8988T (cell line): ENCODE data around the gene SYNGR3.
"Not testable (repeated sequence)": the region's sequence is repeated elsewhere in the genome, so short reads cannot be mapped to it uniquely, and the experiment has no call there.

Source experiments
- DNase-seq: peaks from one replicate; pipeline ENCODE4 v3.0.0; 2011

SYNGR3 gene

DNA sequence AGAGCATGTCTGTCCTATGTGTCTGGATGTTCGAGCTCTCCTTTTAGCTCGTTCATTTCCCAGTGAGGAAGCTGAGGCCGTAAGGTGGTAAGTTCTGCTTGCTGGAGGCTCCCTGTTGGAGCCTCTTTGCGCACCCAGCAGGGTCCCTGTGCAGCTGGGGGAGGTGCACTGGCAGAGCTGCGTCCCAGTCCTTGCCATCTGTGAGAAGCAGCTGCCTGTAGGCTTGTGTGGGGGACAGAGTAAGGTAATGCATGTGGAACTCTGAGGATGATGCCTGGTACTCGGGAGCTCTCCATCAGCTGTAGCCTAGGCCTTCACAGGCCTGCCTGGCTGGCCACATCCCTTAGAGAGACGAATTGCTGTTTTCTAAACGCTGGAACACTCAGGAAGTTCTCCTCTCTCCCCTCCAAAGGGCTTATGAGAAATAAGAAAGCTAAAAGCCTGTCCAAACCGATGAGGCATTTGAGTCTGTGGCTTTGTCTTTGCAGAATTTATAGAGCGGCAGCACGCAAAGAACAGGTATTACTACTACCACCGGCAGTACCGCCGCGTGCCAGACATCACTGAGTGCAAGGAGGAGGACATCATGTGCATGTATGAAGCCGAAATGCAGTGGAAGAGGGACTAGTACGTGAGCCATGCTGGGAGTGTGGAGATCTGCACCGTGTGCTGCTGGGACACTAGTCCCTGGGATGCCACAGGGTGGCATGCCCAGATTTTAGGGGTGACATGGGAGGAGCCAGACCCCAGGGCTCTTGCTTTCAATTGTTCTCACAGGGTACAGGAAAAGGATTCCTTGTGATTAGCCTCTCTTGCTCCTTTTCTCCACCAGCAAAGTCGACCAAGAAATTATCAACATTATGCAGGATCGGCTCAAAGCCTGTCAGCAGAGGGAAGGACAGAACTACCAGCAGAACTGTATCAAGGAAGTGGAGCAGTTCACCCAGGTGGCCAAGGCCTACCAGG is 28.8 kb upstream of the SYNGR3 start:
- no peak for DNase-seq

DNA sequence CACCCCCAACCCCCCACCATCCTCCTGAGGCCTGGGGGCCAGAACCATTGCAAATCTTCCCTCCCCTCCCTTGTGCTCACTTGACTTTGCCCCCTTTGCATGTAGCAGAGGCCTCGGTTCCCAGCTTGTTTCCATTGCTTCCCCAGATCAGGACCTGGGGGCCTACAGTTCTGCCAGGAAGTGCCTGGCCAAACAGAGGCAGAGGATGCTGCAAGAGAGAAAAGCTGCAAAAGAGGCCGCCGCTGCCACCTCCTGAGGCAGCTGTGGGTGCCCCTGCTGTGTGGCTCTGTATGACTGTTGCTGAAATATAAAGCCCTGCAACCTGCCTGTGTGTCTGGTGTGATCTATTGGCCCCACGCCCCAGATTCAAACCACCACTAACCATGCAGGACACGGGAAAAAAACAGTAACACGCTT is 28.1 kb upstream of the SYNGR3 start:
- no peak for DNase-seq

DNA sequence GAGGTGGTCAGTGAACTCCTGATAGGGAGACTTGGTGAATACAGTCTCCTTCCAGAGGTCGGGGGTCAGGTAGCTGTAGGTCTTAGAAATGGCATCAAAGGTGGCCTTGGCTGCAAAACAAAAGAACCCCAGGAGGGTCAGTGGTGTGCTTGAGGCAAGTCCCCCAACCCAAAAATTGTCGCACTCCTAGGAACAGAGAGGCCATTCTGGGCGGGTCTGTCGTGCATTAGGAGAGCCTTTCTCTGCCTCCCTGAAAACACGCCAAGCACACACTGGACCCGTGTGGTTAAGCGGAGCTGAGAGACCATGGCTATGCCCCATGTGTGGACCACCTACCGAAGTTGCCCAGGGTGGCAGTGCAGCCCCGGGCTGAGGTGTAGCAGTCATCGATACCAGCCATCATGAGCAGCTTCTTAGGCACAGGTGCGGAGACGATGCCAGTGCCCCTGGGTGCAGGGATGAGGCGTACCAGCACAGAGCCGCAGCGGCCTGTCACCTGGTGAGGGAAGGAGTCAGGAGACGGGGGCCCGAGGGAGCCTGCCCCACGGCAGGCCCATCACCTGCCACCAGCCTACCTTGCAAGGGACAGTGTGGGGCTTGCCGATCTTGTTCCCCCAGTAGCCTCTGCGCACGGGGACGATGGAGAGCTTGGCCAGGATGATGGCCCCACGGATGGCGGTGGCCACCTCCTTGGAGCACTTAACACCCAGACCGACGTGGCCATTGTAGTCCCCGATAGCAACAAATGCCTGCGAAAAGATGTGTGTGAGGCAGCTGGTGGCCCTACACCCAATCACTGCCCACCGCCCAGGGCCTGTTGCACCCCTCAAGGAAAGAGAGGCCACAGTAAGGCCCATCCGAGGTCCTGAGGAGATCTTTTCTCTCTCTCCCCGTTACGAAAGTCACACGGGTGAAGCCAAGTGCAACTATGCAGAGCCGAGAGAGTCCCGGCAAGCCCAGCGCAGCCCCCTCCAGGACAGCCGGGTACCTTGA is 27.3 kb upstream of the SYNGR3 start:
- not testable (repeated sequence) for DNase-seq

DNA sequence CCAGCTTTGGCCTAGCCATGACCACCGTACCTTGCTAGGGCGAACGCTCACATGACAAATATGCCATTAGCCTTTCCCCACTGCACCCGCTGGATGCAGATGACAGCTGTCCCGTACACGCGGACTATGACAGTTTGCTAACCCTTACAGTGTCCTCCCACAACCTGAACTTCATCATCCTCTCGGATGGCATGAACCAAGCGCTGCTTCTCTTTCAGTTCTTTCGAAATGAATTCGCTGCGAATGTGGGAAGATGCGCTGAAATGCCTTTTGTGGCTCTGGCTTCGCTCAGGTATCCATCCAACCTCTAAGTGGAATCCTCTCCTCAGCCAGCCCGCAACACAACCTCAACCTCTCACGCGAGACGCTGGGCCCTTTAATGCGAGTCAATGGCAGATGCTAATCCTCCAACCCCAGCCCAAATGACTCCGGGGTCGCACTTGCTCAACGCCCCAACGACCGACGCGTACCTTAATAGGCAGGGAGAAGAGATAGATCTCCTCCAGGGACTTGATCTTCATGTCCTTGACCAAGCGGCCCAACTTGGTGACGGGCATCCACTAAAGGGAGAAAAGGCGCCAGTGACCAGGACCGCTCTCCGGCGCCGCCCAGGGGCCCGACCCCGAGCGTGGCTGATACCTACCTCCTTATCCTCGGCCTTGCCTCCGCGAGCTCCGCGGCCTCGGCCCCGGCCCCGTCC is 25.8 kb upstream of the SYNGR3 start:
- DNase-seq: no peak

DNA sequence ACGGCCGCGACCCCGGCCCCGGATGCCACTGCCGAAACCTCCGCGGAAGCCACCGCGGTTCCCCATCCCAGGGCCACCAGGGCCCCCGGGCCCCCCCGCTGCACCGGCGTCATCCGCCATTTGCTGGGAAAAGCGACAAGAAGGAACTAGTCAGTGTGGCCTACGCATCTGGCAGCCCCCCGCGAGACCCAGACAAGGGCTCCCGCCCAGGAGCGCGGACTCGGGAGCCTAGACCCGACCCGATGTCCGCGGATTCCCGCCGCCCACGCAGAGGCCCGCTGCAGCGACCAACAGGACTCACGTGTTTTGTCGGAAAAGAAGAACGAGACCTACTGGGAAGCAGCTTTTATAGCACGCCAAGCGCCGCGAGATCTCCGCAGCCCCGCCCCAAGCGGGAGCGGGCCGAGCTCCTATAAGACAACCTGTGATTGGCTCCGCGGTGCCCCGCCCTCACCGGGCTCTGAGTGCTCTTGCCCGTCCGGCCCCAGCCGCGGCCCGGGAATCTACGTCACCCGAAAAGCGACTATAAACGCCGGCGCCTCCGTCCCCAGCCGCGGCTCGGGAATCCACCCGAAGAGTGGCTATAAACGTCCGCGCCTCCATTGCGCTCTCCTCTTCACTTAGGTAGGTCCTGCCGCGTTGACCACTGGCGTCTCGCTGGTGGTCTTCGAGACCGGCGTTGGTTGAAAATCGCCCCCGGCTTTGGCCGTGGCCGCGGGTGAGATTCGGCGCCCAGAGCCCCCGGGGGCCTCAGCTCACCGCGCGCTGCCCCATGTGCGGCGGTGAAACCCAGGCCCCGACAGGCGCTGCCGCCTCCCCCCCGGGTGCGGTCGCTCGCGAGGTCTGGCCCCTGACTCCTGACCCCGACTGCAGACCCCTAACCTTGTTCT is 25.0 kb upstream of the SYNGR3 start, which contains the start of gene RPS2:
Gene RPS2, minus strand, starts transcription at position 321 of the 890 bp plus-strand sequence. Its CDS starts 201 bp downstream, at position 120.
- peak; percentile 99 for DNase-seq

DNA sequence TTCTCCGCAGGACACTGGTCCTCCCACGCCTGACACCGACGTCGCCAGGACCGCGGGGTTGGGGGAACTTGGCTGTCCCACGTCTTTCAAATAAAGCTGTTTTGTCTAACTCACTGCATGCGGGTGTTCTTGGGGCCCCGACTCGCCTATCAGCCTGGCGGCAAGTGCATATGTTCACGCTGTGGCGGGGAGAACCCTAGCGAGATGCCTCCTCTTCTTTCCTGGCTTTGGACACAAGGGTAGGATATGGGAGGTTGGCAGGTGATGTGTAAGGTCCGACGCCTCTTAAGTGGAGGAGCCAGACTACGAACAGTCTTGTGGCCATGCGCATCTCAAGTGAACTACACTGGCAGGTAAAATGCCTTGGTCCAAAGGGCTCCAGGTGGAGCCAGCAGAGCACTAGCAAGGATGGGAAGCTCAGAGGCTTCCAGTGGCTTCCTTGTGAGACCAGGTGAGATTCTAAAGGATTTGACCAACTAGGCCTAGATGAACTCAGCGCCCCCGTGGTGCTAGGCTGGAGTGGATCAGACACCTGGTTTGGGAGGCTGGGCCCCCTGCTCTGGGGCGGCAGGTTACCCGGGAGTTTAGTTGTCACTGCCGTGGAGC is 24.3 kb upstream of the SYNGR3 start:
- DNase-seq: no peak

DNA sequence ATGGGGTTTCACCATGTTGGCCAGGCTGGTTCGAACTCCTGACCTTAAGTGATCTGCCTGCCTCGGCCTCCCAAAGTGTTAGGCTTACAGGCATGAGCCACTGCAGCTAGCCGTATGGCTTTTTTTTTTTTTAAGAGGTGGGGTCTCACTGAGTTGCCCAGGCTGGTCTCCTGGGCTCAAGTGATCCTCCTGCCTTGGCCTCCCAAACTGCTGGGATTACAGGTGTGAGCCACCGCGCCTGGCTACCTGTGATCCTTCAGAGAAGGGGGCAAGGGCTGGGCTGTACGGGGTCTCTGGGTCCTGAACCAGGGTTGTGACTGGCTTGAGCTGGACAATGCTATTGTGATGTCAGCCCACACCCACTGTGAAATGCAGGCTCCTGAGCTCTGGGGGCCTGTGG is 23.3 kb upstream of the SYNGR3 start, which contains the start of gene RNF151:
Gene RNF151, plus strand, starts transcription at position 397 of the 400 bp plus-strand sequence. CDS start 26 bp downstream, outside the sequence.
- DNase-seq: no peak

DNA sequence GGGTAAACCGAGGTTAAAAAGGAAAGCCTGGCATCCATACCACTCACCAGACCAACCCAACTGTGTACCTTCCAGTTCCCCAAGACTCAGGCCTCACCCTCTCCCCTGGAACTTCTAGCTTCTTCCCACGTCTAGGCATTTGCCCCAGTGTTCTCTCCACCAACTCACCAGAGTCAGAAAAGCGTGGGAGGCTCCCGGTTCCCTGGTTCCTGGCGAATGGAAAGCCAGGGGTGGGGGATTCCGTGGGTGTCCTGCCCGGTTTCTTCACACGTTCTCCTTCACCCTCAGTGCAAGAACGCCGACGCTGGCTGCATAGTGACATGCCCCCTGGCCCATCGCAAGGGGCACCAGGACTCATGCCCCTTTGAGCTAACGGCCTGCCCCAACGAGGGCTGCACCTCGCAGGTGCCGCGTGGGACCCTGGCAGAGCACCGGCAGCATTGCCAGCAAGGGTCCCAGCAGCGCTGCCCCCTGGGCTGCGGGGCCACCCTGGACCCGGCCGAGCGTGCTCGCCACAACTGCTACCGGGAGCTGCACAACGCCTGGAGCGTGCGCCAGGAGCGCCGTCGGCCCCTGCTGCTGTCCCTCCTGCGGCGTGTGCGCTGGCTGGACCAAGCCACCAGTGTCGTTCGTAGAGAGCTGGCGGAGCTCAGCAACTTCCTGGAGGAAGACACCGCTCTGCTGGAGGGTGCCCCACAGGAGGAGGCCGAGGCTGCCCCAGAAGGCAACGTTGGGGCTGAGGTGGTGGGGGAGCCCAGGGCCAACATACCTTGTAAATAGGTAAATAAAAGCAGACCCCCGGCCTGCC is 21.4 kb upstream of the SYNGR3 start:
- DNase-seq: no peak

DNA sequence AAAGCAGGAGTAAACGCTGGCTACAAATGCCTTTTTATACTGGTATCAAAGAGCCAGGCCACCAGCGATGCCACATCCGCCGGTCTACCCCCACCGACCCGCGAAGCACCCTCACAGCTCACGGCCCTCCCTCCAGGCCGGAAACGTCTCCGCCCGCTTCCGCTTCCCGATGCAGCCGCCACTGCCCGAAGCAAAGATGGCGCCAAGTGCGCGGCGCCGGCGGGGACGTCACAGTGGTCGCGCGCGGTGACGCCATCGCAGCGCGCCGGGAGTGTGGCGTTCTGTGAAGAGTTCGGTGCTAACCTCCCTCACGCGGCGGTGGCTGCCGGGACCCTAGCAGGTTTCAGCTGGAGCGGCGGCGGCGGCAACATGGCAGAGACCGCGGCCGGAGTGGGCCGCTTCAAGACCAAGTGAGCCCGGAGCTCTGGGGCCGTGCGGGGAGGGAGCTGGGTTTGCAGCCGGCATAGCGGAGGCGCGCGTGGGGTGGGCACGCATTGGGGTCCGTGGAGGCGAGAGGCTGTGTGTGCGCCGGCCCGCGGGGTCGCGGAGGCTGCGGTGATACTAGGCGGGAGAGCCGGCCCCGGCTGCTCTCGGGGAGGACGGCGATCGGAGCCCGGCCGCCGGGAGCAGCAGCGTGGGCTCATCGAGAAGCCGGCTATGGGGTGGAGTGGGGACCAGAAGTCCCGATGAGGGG is 17.8 kb upstream of the SYNGR3 start, which contains the start of gene TBL3:
Gene TBL3, plus strand, starts transcription at position 258 of the 694 bp plus-strand sequence. Its CDS starts 112 bp downstream, at position 370.
- peak; percentile 96 for DNase-seq

DNA sequence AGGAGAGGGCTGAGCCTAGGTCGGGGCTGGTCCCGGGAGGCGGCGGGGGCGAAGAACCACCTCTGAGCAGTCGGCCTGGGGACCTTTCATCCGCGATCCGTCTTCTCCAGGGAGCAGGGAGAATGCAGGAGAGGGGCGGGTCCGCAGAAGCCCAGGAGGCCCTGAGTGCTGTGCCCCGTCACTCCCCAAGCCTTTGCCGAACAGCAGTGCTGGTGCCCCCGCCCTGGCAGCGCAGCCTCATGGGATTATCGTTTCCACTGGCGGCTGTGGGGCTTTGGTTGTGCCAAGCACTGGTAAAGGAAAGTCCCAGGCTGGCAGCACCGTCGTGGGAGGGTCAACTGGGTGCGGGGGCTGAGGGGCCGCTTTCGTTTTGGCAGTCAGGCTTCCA is 17.3 kb upstream of the SYNGR3 start:
- no peak for DNase-seq

DNA sequence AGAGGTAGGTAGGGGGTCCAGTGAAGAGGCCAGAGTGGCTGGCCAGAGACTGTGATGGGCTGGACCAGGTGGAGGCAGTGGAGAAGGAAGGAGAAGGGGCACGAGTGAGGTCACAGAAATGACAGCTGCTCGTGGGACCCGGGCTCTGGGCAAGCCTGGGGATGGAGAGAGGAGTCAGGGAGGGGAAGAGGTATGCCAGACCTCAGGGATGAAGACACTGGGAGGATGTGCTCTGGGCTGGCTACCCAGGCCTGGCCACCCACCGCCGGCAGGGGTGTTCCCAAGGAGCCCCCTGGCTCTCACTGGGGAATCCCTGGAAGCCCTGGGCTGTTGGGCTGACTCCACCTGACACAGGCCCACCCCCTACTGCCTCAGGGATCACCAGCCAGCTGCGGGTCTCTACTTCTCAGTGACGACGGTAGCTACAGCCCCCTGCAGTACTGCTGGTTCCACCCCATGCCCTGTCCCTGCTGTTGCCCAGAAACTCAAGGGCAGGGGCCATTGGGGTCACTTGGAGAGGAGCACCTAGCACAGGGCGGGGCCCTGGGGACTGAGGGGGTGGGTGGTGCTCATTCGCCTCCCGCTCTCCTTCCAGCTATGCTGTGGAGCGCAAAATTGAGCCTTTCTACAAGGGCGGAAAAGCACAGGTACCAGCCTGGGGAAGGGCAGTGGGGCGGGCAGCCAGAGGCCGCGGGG is 16.2 kb upstream of the SYNGR3 start:
- DNase-seq: no peak

DNA sequence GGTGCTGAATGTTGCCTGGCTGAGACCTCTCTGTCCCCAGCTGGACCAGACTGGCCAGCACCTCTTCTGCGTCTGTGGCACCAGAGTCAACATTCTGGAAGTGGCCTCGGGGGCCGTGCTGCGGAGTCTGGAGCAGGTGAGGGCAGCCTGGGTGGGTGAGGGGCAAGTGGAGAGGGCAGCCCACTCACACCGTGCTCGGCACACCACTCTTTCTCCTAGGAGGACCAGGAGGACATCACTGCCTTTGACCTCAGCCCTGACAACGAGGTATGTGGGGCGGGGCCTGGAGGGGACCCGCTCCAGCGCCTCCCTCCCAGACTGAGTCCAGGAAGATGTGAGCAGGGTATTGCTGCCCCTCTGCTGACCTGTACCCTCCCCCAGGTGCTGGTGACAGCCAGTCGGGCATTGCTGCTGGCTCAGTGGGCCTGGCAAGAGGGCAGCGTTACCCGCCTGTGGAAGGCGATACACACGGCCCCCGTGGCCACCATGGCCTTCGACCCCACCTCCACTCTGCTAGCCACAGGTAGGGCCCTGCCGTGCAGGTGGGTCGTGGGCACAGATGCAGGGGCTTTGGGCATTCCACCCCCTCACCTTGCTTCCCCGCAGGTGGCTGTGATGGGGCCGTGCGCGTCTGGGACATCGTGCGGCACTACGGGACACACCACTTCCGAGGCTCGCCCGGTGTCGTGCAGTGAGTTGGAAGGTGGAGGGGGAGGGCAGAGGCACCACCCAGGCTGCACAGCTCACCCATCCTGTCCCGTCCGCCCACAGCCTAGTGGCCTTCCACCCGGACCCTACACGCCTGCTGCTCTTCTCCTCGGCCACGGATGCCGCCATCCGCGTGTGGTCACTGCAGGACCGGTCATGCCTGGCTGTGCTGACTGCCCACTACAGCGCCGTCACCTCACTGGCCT is 15.4 kb upstream of the SYNGR3 start:
- no peak for DNase-seq

DNA sequence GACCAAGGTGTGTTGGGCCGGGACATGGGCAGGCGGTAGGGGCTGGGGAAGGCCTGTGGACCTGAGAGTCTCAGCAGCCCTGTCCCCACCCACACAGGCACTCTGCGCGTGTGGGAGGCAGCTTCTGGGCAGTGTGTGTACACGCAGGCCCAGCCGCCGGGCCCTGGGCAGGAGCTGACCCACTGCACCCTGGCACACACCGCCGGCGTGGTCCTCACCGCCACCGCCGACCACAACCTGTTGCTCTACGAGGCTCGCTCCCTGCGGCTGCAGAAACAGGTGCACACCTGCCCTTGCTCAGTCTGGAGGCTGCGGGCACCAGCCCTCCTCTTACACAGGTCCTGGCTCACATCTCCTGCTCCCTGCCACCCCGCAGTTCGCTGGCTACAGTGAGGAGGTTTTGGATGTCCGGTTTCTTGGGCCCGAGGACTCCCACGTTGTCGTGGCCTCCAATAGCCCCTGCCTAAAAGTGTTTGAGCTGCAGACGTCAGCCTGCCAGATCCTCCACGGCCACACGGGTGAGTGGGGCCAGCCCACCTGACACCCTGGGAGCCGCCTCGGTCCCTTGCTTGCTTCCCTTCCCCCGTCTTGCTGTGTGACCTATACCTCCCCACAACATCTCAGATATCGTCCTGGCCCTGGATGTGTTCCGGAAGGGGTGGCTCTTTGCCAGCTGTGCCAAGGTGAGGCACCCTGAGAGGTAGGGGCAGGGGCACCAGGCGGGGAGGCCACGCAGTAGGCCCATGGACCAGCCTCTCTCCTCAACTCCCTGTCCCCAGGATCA is 14.1 kb upstream of the SYNGR3 start:
- no peak for DNase-seq

DNA sequence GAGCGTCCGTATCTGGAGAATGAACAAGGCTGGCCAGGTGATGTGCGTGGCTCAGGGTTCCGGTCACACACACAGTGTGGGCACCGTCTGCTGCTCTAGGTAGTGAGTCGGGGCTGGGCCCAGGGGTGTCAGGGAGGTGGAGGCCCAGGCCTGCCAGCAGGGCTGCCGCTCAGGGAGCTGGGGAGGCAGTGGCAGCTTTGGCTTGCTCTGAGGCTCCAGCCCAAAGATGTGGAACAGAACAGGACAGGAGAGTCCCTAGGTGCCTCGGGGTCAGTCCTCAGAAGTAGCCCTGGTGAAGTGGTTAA is 13.6 kb upstream of the SYNGR3 start:
- DNase-seq: no peak

DNA sequence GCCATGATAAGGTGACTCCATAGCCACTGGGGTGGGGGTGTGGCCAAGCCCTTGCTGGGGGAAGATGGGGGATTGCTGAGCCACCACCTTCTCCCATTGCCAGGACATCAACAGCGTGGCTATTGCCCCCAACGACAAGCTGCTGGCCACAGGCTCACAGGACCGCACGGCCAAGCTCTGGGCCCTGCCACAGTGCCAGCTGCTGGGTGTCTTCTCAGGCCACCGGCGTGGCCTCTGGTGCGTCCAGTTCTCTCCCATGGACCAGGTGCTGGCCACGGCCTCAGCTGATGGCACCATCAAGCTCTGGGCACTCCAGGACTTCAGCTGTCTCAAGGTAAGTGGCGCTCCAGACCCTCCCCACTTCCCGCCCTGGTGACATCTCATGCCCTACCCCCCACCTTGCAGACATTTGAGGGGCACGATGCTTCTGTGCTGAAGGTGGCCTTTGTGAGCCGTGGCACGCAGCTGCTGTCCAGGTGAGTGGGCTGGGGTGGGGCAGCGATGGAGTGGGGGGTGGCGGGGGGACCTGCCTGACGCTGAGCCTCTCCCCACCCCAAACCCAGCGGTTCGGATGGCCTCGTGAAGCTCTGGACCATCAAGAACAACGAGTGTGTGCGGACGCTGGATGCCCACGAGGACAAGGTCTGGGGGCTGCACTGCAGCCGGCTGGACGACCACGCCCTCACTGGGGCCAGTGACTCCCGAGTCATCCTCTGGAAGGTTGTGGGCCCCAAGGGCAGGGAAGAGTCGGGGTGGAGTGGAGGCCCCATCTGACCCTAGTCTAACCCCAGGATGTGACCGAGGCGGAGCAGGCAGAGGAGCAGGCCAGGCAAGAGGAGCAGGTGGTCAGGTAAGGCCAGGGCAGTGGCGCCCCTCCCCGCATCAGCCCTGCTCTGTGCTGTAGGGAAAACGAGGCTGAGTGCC is 12.6 kb upstream of the SYNGR3 start:
- DNase-seq: no peak

DNA sequence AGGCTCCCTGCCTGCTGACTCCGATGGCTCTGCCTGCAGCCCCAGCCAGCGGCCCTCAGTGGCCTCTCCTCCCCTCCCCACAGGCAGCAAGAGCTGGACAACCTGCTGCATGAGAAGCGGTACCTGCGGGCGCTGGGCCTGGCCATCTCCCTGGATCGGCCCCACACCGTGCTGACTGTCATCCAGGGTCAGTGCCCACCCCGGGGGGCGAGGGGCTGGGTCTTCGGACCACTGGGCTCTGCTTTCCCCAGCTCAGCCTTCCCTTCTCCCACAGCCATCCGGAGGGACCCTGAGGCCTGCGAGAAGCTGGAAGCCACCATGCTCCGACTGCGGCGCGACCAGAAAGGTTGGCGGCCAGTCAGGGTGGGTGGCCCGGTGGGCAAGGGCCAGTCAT is 11.9 kb upstream of the SYNGR3 start:
- DNase-seq: no peak
